SU-DHL-6 (cell line): ENCODE data around the gene EVC2.

Experiments used
- H2AFZ ChIP-seq: fragments of 200-600 bp; sonication (generic); 2 replicates; pipeline ENCODE4 v1.6.1; 2014; ENCODE audit warnings: low read depth, mild to moderate bottlenecking, moderate library complexity, mixed read lengths, antibody characterized with exemption, low read length; ENCODE audit not compliant: severe bottlenecking
- H3F3A ChIP-seq: fragments of 200-600 bp; shearing (Covaris generic); 2 replicates; pipeline ENCODE4 v1.6.0; 2016; ENCODE audit warnings: antibody characterized with exemption, mild to moderate bottlenecking; ENCODE audit not compliant: insufficient read depth
- H3K27ac ChIP-seq: fragments of 200-600 bp; sonication (generic); 2 replicates; pipeline ENCODE4 v1.5.1; 2016; ENCODE audit warnings: low read depth, mild to moderate bottlenecking, low read length, moderate library complexity, mixed read lengths
- H3K27me3 ChIP-seq: fragments of 200-600 bp; sonication (generic), shearing (Covaris generic); 2 replicates; pipeline ENCODE4 v1.6.0; 2014; ENCODE audit warnings: mild to moderate bottlenecking, low read length
- H3K36me3 ChIP-seq: fragments of 200-600 bp; sonication (generic); 2 replicates; pipeline ENCODE4 v1.6.1; 2014; ENCODE audit warnings: mild to moderate bottlenecking, low read length, mixed read lengths
- H3K4me2 ChIP-seq: fragments of 300-600, 200-600 bp; shearing (Covaris generic), sonication (generic); 2 replicates; pipeline ENCODE4 v1.6.0; 2014; ENCODE audit warnings: low read length, low read depth, mild to moderate bottlenecking; ENCODE audit not compliant: poor library complexity, severe bottlenecking
- H3K4me3 ChIP-seq: fragments of 200-600 bp; sonication (generic); 2 replicates; pipeline ENCODE4 v1.5.1; 2014; ENCODE audit warnings: antibody characterized with exemption, low read length, mild to moderate bottlenecking, mixed read lengths; ENCODE audit not compliant: insufficient read depth, poor library complexity, severe bottlenecking
- H3K79me2 ChIP-seq: fragments of 200-600 bp; sonication (generic); 2 replicates; pipeline ENCODE4 v1.6.1; 2014; ENCODE audit warnings: mild to moderate bottlenecking, low read length, moderate library complexity; ENCODE audit not compliant: insufficient read depth
- H3K9ac ChIP-seq: fragments of 200-600 bp; sonication (generic); 2 replicates; pipeline ENCODE4 v1.7.0; 2014; ENCODE audit warnings: mild to moderate bottlenecking, low read length
- H3K9me2 ChIP-seq: fragments of 200-600 bp; sonication (generic); replicated peaks from 2 replicates; pipeline ENCODE4 v1.6.1; 2014; ENCODE audit warnings: low read length; ENCODE audit not compliant: insufficient read depth
- H3K9me3 ChIP-seq: fragments of 200-600 bp; sonication (generic); 2 replicates; pipeline ENCODE4 v1.6.1; 2014; ENCODE audit warnings: low read length, mixed read lengths; ENCODE audit not compliant: insufficient read depth
- H4K20me1 ChIP-seq: fragments of 200-600 bp; sonication (generic); 2 replicates; pipeline ENCODE4 v1.6.1; 2014; ENCODE audit warnings: low read depth, mild to moderate bottlenecking, antibody characterized with exemption, low read length, moderate library complexity, mixed read lengths
- EZH2phosphoT487 ChIP-seq: fragments of 200-600 bp; sonication (generic), shearing (Covaris generic); conservative IDR thresholded peaks from 2 replicates; pipeline ENCODE4 v1.6.1; 2018; ENCODE audit warnings: mild to moderate bottlenecking, antibody characterized with exemption, low read length, moderate library complexity, mixed read lengths
- TF ChIP-seq, protein P1 (sequence below): fragments of 200-600 bp; sonication (generic); IDR thresholded peaks from one replicate; pipeline ENCODE4 v1.5.1; 2017; ENCODE audit warnings: antibody characterized with exemption, mild to moderate bottlenecking, low read length, moderate library complexity; ENCODE audit not compliant: insufficient read depth, poor library complexity, severe bottlenecking

The EVC2 gene

GRCh38 chr4:5635826-5636195 is 72.5 kb downstream of the EVC2 start:
- Histone ChIP-seq H3K9me3 (no peaks in the 10 kb centered on the region), H3F3A (no peaks in the 10 kb centered on the region), H3K27me3 (no peaks in the 10 kb centered on the region), H3K27ac (no peak overlapping the region), H2AFZ (no peak overlapping the region), H3K4me2 (no peak overlapping the region), H3K4me3 (no peak overlapping the region), H4K20me1 (no peaks in the 10 kb centered on the region), H3K9ac (no peak overlapping the region), H3K9me2 (no peaks in the 10 kb centered on the region), H3K79me2 (no peaks in the 10 kb centered on the region), H3K36me3 (no peaks in the 10 kb centered on the region)
- TF ChIP-seq, protein P1, sequence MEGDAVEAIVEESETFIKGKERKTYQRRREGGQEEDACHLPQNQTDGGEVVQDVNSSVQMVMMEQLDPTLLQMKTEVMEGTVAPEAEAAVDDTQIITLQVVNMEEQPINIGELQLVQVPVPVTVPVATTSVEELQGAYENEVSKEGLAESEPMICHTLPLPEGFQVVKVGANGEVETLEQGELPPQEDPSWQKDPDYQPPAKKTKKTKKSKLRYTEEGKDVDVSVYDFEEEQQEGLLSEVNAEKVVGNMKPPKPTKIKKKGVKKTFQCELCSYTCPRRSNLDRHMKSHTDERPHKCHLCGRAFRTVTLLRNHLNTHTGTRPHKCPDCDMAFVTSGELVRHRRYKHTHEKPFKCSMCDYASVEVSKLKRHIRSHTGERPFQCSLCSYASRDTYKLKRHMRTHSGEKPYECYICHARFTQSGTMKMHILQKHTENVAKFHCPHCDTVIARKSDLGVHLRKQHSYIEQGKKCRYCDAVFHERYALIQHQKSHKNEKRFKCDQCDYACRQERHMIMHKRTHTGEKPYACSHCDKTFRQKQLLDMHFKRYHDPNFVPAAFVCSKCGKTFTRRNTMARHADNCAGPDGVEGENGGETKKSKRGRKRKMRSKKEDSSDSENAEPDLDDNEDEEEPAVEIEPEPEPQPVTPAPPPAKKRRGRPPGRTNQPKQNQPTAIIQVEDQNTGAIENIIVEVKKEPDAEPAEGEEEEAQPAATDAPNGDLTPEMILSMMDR, result no peak
- TF ChIP-seq EZH2phosphoT487, result no peak

DNA sequence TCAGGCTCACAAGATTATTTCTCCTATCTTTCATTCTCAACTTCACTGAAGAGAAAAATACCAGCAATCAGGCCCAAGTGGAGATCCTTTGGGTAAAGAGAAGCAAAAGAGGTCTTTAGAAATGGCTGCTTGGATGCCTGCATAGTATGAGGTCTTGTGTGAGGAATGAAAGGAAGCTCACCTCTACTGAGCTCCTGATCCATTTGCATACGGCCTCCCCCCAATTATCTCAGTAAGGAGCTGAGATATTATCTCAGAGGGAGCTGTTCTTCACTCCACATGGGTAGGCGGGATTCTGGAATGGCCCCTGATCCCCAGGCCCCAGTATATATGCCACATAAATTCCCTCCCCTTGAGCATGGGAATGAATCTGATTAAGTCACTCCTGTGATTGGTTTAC is 75.8 kb downstream of the EVC2 start:
- Histone ChIP-seq H3F3A (no peaks in the 10 kb centered on the region), H3K9me2 (no peaks in the 10 kb centered on the region), H3K27ac (no peak overlapping the region), H3K36me3 (no peaks in the 10 kb centered on the region), H3K27me3 (no peaks in the 10 kb centered on the region), H4K20me1 (no peaks in the 10 kb centered on the region), H3K79me2 (no peaks in the 10 kb centered on the region), H3K4me2 (no peak overlapping the region), H3K4me3 (no peak overlapping the region), H3K9me3 (no peaks in the 10 kb centered on the region), H3K9ac (no peak overlapping the region), H2AFZ (no peak overlapping the region)
- TF ChIP-seq EZH2phosphoT487, result no peak
- TF ChIP-seq, protein P1, result no peak

DNA sequence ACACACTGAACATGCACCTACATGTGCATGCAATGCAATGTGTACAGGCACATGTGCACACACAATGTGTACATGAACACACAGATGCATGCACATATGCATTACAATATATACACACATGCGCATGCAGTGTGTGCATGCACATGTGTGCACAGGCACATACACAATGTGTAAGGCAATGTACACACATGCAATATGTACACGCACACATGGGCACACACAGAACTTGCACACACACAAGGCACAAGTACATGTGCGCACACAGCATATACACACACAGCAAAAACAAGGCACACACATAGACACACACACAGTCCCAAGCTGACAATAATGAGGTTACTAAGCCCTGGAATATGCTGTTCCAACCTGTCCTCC is 76.3 kb downstream of the EVC2 start:
- TF ChIP-seq EZH2phosphoT487, result no peak
- TF ChIP-seq, protein P1, result no peak
- Histone ChIP-seq H3K4me2 (no peak overlapping the region), H3F3A (no peaks in the 10 kb centered on the region), H3K9me2 (no peaks in the 10 kb centered on the region), H3K4me3 (no peak overlapping the region), H3K9ac (no peak overlapping the region), H3K27ac (no peak overlapping the region), H4K20me1 (no peaks in the 10 kb centered on the region), H3K9me3 (no peaks in the 10 kb centered on the region), H3K79me2 (no peaks in the 10 kb centered on the region), H3K27me3 (no peaks in the 10 kb centered on the region), H2AFZ (no peak overlapping the region), H3K36me3 (no peaks in the 10 kb centered on the region)
